GM18520 (cell line): ENCODE results near the gene WARS2.

ENCODE experiments used
- ATAC-seq: cut with Tn5 transposase; IDR thresholded peaks from one replicate; pipeline ENCODE4 v1.9.1; 2021; ENCODE audit not compliant: unreplicated experiment

Gene WARS2

DNA sequence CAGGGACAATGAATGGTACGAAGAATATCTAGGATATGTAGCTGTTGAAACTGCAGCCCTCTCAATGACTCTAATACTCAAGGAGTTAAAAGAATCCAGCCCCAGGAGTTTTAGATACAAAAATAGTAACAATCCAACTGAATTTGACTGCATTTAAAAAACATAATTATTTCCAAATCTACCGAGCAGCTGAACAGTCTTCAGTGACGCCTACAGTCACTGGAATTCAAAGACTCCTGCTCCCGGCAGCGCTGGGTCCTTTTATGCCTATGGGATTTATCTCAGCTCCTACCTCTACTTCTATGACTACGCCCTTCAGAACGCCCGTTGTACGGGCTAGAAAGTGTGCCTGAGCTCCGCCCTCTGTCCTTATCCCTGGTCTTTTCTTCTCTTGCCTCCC lies 55.7 kb downstream of the WARS2 start:
- ATAC-seq: no peak

DNA sequence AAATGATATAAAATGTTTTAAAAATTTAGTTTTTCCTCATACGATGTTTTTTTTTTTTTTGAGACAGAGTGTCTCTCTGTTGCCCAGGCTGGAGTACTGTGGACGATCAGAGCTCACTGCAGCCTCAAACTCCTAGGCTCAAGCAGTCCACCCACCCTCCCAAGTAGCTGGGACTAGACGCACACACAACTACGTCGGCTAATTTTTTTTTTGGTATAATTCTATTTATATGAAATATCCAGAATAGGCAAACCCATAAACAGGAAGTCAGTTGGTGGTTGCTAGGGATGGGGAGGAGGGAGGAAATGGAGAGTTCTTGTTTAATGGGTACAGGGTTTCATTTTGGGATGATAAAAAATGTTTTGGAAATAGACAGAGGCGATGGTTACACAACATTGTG lies 56.5 kb downstream of the WARS2 start:
- no peak for ATAC-seq

DNA sequence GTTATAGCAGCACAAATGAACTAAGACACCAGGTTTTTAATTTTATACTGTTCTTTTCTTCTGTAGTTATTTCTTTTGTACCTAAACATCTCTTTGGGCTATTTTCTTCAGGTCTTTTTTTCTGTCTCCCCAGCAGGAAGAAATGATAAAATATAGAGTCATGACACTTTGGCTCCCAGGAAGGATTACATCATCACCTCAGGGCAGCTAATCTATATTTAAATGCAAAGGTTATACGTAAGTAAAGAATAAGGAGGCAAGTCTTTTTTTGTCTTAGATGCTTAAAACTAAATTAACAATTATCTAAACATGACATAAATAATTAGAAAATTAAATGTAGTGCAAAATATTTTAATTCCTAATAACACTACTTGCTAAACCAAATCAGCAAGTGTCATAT lies 57.0 kb downstream of the WARS2 start:
- ATAC-seq: no peak

DNA sequence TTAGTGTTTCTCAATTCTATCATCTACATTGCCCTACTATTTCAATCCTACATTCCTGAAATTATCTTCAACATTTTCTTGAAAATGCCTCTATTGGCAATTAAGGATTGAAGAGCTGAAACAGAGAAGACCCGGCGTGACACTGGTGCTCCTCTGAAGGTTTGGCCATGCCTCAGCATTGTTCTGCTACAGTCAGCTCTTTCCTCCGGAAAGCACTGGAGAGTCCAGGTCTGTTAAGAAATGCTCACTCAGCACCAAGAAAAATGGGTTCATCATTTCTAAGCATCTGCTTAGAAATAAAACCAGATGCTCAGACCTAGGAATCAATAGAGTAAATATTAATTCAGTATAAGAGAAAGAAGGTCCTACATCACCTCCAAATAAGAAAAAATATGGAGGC lies 58.8 kb downstream of the WARS2 start:
- no peak for ATAC-seq

DNA sequence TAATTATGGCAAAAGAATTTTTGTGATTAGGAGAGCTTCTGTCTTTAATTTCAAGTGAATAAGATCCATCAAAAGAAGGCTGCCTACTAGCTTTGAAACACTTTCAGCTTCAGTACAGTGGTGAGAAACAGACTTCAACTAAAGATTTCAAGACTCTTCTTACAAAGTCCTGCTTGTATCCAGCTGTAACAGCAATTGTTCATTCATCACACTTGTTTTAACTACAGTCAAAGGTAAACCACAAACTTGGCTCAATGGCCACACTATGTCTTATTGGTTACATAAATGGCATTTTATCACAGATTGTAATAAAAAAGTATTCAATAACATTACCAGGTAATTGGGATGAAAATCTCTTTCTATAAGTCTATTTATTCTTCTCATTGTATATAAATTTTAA lies 59.2 kb downstream of the WARS2 start:
- no peak for ATAC-seq

DNA sequence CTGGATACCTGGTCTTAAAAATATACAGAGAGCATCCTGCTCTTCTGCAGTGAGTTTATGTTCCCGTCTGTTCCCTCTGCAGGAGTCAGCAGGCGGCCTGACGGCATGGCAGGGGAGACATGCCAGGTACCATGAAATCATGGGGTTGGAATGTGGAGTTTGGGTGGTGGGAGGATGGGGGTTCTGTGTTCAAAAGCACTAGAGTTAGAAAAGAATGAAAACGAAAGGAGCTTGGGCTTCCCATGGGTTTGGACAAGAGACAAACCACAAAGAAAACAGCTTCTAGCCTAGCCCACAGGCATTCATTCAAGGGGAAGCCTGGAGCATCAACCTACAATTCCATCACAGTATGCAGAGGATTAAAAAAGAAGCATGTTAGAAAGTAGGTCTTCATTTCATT lies 59.9 kb downstream of the WARS2 start:
- ATAC-seq: no peak

DNA sequence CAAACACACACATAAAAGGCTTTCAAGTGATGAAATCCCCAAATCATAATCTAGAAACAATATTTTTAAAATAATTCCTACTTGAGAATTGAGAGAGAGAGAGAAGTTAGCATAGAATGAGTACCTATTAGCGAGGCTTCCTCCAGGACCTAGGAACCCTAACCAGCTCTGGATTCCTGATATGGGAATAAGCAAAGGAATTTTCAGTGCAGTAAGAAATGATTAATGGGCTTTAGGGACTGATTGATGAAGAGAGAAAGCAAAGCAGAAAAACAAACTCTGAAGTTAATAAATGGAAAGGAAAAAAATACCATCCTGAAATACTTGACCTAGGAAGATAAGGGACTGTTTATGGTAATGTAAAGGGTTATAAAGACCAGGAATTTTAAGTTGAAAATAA lies 60.6 kb downstream of the WARS2 start:
- ATAC-seq: no peak

DNA sequence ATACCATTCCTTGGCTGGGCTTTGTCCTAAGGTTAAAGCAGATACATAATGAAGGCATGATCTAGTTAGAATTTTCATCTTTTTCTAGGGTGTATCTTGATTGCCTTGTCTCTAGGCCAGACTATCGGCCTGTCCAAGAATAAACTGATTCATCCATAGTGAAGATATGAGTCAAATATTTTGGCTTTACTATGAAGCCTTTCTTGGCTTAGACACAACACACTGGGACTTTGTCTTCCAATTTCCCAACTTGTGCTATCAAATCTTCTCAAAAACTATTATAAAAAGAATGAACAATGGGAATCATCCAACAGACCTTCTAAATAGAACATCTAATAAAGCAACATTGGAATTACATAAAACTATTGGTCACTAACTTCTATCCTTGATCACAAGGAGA lies 64.8 kb downstream of the WARS2 start:
- ATAC-seq: no peak

DNA sequence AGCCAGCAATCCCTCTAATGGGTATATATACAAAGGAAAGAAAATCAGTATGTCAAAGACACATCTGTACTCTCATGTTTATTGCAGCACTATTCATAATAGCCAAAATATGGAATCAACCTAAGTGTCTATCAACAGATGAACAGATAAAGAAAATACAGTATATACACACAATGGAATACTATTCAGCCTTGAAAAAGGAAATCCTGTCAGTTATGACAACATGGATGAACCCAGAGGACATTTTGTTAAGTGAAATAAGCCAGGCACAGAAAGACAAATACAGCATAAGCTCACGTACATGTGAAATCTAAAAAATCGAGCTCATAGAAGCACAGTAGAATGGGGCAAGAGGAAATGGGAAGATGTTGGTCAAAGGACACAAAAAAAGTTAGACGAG lies 69.1 kb downstream of the WARS2 start:
- no peak for ATAC-seq

DNA sequence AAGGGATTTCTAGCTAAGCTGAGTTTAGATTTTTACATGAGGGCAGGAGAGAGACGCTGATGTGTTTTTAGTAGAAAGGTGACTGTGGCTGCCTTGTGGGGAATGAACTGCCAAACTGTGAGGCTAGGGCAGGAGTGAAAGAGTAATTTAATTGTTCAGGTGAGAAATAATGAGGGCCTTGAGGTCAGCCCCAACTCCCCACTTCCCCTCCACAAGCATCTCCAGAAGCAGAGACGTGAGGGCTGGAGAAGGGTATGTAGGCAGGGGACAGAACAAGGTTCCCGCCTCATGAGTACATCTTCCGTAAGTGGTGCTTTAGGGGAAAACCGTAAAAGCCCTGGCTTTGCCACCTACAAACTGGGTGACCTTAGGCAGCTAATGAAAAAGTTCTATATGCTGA lies 70.8 kb downstream of the WARS2 start:
- no peak for ATAC-seq

DNA sequence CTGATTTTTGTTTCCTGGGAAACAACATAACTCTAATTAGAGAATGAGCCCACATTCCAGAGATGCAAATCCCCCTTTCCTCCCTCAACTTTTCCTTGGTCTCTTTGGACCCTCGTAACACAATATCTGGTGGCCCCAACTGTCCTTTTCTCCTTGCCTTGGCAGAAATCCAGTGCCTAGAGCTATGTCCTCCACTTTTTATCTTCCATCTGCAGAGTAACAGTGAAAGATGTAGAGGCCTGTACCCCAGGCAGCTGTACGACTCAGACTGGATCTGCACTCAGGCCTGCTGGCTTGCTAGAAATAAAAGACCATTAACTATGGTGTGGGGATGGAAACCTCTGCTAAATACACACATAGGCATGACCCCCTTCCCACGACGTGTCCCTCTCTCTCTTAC lies 72.0 kb downstream of the WARS2 start:
- no peak for ATAC-seq

DNA sequence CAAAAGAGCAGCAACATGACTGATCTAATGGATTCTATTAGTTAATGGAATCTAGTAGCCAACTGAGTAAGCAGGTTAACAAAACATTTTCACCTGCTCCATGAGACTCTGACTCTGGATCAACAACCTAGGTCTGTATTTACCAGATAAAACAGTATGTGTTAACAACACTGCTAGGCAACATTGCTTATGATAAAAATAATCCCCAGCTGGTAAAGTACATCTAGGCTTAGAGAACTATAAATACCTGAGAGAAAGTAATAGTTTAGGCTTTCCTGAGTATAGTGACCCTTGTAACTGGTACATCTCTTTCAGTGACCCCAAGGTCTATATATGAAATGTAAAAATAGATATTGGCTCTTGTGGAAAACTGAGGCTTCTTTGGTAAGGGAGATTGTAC lies 78.8 kb downstream of the WARS2 start:
- ATAC-seq: no peak

DNA sequence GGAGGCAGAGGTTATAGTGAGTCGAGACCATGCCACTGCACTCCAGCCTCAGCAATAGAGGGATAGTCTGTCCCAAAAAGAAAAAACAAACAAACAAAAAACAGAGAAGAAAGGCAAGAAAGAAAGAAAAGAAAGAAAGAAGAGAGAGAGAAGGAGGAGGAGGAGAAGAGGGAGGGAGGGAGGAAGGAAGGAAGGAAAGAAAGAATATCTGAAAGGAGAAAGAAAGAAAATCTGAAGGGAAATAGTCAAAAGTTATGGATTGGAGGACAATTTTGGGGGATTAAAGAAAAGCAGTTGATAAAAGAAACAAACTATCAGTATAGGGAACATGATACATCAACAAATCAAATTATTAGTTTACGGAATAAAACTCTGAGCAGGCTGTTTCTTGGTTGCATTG lies 84.9 kb downstream of the WARS2 start:
- ATAC-seq: no peak

DNA sequence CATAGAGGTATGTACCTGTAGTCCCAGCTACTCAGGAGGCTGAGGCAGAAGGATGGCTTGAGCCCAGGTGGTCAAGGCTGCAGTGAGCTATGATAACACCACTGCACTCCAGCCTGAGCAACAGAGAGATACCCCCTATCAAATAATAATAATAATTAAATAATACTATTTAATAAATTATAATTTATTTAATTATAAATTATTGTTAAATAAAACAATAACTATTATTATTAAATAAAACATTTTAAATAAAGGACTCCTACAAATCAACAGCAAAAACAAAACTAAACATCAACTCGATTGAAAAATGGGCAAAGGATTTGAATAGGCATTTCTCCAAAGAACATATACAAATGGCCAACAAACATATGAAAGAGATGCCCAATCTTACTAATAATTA lies 86.5 kb downstream of the WARS2 start:
- no peak for ATAC-seq

DNA sequence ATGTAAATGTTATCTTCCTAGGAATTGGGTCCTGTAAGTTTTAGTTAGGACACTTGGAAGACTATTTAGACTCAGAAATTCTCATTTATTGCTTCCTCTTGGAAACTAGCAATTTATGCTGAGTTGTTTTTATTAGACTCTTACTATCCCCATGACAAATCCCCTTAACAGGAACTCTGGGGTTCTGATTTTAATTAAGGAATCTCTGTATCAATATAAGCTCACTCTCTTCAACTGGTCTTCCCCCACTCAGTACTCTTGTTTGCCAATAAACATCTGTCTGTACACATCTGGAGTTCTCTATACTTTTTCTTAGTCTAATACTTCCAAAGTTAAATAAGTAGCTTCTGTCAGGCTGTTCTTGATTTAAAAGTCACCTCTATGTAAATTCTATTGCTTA lies 88.2 kb downstream of the WARS2 start:
- ATAC-seq: no peak

DNA sequence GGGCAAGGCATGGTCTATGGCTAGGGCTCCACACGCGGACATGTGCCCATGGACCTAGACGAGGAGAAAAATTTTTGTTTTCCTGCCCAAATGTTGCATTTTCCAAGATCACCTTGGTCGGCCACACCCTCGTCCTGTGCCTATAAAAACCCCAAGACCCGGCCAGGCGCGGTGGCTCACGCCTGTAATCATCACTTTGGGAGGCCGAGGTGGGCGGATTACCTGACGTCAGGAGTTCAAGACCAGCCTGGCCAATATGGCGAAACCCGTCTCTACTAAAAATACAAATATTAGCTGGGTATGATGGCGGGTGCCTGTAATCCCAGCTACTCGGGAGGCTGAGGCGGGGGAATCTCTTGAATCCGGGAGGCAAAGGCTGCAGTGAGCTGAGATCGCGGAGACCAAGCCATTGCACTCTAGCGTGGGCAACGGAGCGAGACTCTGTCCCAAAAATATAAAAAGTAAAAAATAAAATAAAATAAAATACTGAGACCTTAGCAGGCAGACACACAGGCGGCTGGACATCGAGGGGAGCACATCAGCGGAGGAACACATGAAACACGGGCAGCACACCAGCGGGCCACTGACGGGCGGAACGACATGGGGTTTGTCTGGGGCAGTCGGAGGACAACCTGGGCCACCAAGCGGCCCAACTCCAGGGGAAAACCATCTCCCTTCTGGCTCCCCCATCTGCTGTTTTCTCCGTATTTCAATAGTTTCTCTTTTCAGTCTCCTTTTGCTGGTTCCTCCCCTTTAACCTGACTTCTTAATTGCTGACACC lies 91.6 kb downstream of the WARS2 start:
- ATAC-seq: no peak

DNA sequence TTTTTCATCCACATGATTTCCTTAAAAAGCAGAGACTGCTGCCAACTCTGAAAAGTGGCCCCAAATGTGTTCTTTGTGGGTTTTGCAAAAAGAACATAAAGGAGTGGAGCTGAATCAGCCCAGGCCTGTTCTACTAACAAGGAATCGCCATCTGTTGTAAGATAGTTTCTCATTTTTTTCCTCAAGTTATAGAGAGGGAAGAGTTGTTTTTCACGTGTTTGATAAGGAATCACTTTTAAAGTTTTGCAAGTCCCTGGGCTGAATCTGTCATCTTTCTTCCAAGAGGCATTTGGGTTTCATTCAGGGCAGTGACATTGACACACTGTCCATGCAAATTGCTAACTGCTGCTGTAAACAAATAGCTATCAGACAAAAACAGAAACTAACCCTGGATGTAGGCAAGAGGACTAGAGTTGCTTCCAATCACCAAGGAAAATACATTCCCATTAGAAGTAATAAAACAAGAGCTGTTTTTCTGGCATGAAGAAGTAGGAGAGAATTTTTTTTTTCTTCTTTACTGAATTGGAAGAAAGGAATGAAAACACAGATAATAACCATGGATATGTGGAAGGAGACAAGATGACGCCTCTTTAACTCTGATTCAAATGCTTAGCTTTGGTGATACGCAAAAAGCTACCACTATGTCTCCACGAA lies 93.5 kb downstream of the WARS2 start:
- no peak for ATAC-seq

DNA sequence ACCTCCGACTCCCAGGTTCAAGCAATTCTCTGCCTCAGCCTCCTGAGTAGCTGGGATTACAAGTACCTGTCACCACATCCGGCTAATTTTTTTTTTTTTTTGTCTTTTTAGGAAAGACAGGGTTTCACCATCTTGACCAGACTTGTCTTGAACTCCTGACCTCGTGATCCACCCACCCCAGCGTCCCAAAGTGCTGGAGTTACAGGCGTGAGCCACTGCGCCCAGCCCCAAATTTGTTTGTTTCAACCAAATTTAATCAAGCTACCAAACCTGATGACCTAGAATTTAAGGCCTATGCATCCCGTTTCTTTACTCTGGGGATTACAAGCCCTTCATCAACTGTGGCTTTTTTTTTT lies 94.0 kb downstream of the WARS2 start:
- no peak for ATAC-seq

DNA sequence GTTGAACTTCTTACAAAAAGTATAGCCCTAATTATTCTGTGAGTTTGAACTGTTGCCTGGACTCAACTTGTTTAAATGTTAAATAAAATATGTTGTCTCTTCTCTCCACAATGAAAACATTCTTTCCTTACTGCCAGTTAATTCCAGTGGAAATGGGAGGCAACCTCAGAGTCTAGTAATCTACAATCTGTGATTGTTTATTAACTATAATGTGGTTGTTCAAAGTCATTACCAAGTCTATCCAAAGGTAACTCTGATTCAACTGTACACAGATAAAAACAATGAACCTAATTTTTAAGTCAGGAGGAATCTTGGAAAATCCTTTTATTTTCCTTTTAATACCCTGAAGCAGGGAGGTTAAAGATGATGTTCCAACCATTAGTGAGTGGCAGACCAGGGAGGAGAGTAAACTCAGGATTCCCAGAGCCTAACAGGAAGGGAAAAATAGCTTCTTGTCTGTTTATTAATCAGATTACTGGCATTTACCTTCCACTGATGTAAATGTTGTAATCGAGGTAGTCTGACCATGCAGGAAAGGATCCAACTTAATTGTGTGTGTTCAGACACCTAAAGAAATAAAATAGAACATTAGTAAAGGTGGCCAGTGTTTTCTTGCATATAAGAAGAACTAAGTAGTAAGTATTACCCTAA lies 95.2 kb downstream of the WARS2 start:
- ATAC-seq: no peak

DNA sequence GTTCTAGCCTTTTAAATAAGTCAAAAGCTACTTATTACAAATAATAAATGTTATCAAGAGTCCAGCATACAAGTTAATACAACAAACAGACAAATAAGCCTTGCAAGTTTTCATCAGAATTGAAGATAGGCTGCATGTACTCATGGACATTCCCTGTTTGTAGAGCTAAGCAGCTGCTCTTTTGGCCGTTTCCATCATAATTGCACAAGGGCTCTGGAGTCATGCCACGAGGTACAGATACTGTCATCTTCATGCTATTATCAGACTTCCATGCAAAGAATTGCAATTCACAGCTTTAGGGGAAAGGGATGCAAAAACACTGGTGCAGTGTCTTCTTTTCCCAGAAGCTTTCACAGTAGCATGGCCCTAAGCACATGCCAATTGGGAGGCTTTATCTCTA lies 99.5 kb downstream of the WARS2 start:
- ATAC-seq: no peak

DNA sequence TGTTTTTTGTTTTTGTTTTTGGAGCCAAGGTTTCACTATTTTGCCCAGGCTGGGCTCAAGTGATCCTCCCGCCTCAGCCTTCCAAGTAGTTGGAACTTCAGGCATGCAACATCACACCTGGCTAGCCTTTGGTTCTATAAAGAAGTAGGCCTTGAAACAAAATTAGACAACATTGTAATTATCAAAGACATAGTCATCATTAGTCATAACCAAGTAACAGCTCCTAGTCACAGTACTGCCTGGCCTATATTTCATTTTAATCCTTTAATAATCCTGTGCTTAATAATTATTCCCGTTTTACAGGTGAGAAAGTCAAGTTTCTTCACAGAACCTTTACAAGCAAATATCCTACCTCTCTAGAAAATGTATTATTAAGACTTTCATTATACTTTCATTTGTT lies 100.0 kb downstream of the WARS2 start:
- ATAC-seq: no peak

DNA sequence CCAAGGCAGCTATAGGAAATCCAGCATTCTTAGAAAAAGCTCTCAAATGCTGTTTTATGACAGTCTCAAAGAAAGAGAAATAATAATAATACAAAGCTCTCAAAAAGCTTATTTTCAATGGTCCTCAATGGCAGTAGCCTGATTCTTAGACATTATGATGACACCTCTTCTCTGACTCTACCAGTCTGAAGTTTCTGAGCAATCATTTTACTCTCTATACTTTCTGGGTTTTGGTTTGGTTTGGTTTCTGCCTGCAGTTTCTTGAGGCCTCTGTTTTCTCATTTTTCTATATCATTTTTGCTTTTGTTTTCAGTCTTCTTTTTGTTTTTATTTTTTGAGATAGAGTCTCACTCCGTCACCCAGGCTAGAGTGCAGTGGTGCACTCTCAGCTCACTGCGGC lies 102.1 kb downstream of the WARS2 start:
- no peak for ATAC-seq

DNA sequence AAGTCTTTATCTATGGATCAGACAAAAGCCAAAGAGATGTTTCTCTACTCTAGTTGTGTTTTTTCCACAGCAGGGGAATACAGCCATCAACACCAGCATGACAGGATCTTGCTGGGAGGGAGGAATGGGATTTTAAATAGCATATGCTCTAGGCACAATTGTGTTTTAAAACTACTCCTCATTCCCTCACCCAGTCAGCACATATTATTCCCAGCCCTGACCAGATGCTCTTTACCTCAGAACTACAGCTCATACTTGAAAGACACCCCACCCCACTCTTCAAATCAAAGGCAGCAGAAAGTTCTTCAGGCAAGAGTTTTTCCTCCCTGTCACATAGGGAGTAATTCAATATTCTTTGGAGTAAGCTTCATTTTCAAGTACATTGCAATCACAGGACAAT lies 106.1 kb downstream of the WARS2 start:
- no peak for ATAC-seq
